ENCODE data around the gene CACNG4.

GRCh38 chr17:67051155-67051538 is 86.6 kb downstream of the CACNG4 start:
- TF ChIP-seq CTCF (conservative IDR thresholded peaks at IDR 0.05; ENCODE audit: low read depth, low read length) (no peak), EZH2 (IDR thresholded peaks at IDR 0.05; ENCODE audit: low read length, unreplicated experiment) (no peak)
